ENCODE data around the gene NAV2. TPM values are rescaled to one million over a fixed set of nuclear protein-coding genes. Genes with fewer than 3 reads are reported as not detected.

The NAV2 gene
- total and polyA plus RNA-seq, 3 donors from 2014 or later: 3.4 to 6.0 (median 3.9) TPM

- H3K4me3 ChIP-seq: no peak overlapping the region
- WGBS, 2 donors: 87 to 94% methylated on average over 4 of the region's 4 CpGs
- H3K27me3 ChIP-seq: no peaks in the 10 kb centered on the region
- H3K27ac ChIP-seq: no peak overlapping the region
- H3K4me1 ChIP-seq: no peaks in the 10 kb centered on the region
- H3K9me3 ChIP-seq: no peaks in the 10 kb centered on the region
- intact Hi-C loops (cut with DNase I; ENCODE audit: low total_unique reads): no loop called here
- no peaks in the 10 kb centered on the region for H3K36me3 ChIP-seq (ENCODE audit: low read depth, missing control alignments)
- DNase-seq: no peak
- TF ChIP-seq CTCF (IDR thresholded peaks at IDR 0.05) (no peak), POLR2A (IDR thresholded peaks at IDR 0.05) (no peak)
Observed at GRCh38 chr11:19953336-19953735, 240.7 kb downstream of the NAV2 start.

DNA sequence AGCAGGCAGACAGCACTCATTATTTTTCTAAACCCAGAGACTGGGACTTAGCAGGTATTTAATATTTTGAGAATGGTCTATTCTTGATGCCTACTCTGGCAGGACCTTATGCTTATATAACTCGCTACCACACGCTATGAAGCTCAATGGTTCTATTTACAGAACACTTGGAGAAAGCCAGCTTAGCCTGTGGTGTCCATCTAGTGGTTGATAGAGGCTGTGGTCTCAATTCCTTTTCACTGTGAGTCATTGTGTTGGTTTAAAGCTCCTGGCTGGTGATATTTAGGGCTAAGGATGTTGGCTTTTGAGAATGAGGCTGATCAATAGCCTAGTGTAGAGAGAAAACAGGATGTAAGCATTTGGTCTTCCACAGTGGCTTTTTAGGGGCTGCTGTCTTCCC is 241.3 kb downstream of the NAV2 start:
- TF ChIP-seq POLR2A (IDR thresholded peaks at IDR 0.05) (no peak), CTCF (IDR thresholded peaks at IDR 0.05) (peak in 1 of 3 experiments; percentile 7)
- Histone ChIP-seq H3K4me1 (no peaks in the 10 kb centered on the region), H3K36me3 (ENCODE audit: low read depth, missing control alignments) (no peaks in the 10 kb centered on the region), H3K27me3 (no peaks in the 10 kb centered on the region), H3K9me3 (no peaks in the 10 kb centered on the region), H3K27ac (no peak overlapping the region), H3K4me3 (no peak overlapping the region)
- intact Hi-C loops (cut with DNase I; ENCODE audit: low total_unique reads): no loop called here
- WGBS, 2 donors: 57 to 72% methylated on average over 2 of the region's 2 CpGs
- DNase-seq: no peak

GRCh38 chr11:19954899-19955298 is 242.3 kb downstream of the NAV2 start:
- Histone ChIP-seq H3K4me3 (no peak overlapping the region), H3K36me3 (ENCODE audit: low read depth, missing control alignments) (no peaks in the 10 kb centered on the region), H3K27ac (no peak overlapping the region), H3K4me1 (no peaks in the 10 kb centered on the region), H3K9me3 (no peaks in the 10 kb centered on the region), H3K27me3 (no peaks in the 10 kb centered on the region)
- DNase-seq: no peak
- intact Hi-C loops (cut with DNase I; ENCODE audit: low total_unique reads): no loop called here
- TF ChIP-seq POLR2A (IDR thresholded peaks at IDR 0.05) (no peak), CTCF (IDR thresholded peaks at IDR 0.05) (no peak)

GRCh38 chr11:19955660-19956059 is 243.0 kb downstream of the NAV2 start:
- no peaks in the 10 kb centered on the region for H3K36me3 ChIP-seq (ENCODE audit: low read depth, missing control alignments)
- H3K4me3 ChIP-seq: no peak overlapping the region
- WGBS, 2 donors: 54 to 64% methylated on average over 7 of the region's 7 CpGs
- no peaks in the 10 kb centered on the region for H3K9me3 ChIP-seq
- intact Hi-C loops (cut with DNase I; ENCODE audit: low total_unique reads): no loop called here
- no peak overlapping the region for H3K27ac ChIP-seq
- DNase-seq: no peak
- no peaks in the 10 kb centered on the region for H3K4me1 ChIP-seq
- TF ChIP-seq CTCF (IDR thresholded peaks at IDR 0.05) (no peak), POLR2A (IDR thresholded peaks at IDR 0.05) (no peak)
- H3K27me3 ChIP-seq: no peaks in the 10 kb centered on the region

DNA sequence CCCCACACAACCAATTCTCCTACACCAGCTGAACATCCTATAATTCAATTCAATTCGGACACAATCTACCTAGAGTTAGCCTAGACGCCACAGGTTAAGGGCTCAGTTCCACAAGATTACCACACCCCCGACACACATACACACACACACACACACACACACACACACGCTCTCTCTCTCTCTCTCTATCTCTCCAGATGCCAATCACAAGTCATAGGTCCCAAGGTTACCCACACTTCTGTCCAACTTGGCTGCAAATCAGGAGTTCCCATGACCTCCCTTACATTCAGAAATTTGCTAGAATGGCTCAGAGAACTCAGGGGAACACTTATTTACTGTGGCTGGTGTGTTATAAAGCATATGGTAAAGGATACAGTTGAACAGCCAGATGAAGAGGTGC is 243.6 kb downstream of the NAV2 start:
- Histone ChIP-seq H3K27ac (no peak overlapping the region), H3K36me3 (ENCODE audit: low read depth, missing control alignments) (no peaks in the 10 kb centered on the region), H3K9me3 (no peaks in the 10 kb centered on the region), H3K4me3 (no peak overlapping the region), H3K27me3 (no peaks in the 10 kb centered on the region), H3K4me1 (no peaks in the 10 kb centered on the region)
- intact Hi-C loops (cut with DNase I; ENCODE audit: low total_unique reads): no loop called here
- TF ChIP-seq CTCF (IDR thresholded peaks at IDR 0.05) (no peak), POLR2A (IDR thresholded peaks at IDR 0.05) (no peak)
- DNase-seq: no peak
- WGBS, 2 donors: 69 to 75% methylated on average over 4 of the region's 4 CpGs

Measured in testis (tissue), 3 donors.